Urothelium cell line (cell line): ENCODE measurements around the gene LYPLA2.

Experiments
- DNase-seq: peaks from one replicate; pipeline ENCODE4 v3.0.0; 2011; ENCODE audit warnings: low spot score, mixed read lengths
- FAIRE-seq: peaks from 2 replicates; lab custom pipeline; 2011; peaks lifted over from hg19 to GRCh38; lab: Jason Lieb, UNC

LYPLA2 gene

DNA sequence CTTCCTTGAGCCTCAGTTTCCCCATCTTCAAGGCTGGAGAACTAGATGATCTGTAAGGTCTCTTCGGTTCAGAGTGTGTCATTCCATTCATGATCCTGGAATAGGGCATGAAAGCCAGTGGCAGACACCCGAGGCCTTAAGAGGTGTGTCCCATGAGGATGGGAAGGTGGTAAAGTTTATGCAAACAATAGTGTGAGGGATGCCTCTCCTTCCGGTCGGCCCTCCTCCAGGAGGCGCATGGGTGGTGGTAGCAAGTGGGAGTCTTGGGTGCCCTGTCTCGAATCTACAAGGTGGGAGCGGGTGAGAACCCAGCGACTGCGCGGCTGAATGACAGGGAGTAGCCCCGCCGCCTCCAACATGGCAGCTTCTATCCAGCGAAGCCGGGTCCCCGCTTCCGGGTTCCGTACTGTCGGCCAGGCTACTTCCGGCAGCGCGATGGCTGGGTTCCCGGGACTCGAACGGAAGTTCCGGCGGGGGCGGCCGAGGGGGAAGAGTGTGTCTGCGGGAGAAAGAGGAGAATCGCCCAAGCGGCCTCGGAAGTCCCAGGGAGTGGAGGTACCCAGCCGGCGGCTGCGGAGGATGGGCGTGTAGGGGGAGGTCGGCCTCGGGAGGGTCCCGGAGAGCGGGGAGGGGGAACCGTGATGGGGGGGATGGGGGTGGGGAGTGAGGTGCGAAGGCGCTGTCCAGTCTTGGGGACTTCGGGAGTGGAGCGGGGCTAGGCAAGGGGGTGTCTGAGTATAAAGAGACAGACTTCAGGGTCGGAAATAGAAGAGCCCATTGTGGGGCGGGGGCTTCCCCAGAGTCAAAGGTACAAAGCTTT is at the start of gene LYPLA2:
Gene LYPLA2, plus strand, starts transcription at position 450 of the 820 bp plus-strand sequence. CDS start 1,538 bp downstream, outside the sequence.
- FAIRE-seq (no peak), DNase-seq (peak; percentile 91)

DNA sequence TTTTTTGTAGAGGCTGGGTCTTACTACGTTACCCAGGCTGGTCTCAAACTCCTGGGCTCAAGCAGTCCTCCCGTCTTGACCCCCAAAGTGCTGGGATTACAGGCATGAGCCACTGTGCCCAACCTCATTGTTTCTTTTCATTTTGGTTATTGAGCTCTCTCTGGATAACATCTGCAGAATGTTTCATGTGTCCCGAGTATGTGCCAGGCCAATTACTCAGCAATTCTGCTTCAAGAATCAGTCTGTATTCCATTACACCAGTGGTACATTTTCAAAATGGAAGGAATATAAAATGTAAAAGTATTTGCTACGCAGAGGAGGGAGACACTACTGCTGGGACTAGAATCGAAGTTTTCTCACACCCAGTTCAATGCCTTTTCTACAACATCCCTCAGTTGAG is 49.3 kb upstream of the LYPLA2 start:
- FAIRE-seq (no peak), DNase-seq (no peak)

DNA sequence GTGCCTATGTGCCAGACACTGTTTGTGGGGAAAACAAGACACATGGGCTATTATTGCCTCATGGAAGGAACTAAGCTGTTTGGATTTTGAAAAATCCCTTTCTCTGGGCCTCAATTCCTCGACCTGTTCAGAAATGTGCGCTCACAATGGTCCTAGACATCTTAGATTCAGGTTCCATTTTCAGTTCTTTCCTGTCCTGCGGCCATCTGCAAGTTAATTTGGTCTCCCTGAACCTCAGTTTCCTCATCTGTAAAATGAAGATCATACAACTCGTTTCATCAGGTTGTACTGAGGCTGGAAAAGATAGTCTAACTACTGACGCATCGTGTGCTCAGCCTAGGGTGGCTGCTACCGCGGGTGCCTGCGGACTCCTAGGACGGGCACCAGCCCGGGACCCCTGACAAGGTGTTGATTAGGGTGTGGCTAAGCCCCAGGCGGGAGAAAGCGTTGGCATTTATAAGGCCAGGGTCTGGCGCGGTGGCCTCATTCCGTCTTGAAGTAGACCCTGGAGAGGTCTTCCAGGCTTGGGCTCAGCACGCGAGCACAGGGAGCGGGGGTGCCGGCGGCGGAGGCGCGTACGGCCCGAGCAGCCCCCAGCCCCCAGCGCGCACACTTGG is 48.2 kb upstream of the LYPLA2 start:
- DNase-seq (no peak), FAIRE-seq (no peak)

DNA sequence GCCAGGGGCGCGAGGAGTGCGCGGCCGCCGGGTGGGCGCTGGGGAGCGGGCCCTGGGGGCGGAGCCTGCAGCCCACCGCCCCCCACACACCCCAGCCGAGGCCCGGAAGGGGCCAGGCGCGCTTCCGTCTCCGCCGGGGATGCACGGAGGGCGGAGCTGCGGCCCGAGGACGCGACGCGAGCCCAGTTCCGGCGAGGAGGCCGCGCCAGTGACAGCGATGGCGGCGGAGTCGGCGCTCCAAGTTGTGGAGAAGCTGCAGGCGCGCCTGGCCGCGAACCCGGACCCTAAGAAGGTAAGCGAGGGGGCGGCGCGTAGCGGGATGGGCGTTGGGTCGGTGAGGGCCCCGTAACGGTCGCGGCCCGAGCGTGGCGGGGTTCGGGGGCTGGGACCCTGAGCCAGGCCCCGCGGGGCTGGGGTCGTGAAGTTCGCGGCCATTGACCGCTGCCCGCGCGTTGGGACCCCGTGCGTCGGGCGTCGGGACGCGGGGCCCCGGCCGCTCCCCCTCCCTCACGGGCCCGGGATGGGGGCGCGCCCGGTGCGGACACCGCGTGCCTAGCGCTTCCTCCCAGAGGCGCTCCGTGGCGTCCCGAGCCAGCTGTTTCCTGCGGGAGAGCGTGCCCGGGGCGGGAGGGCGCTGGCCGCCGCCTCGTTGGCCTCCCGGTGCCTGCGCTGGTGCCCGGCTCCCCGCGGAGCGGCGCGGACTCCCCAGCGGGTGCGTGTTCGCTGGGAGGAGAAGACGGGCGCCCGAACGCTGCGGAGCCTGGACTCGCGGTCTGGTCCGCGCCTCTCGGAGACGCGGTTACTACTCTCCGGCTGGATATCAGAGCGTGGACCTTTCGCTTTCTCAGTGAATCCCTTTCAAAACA is 47.4 kb upstream of the LYPLA2 start, which contains the start of gene ELOA:
Gene ELOA, plus strand, starts transcription at position 185 of the 866 bp plus-strand sequence. Its CDS starts 33 bp downstream, at position 218.
- DNase-seq (peak; percentile 94), FAIRE-seq (peak; percentile 32)

DNA sequence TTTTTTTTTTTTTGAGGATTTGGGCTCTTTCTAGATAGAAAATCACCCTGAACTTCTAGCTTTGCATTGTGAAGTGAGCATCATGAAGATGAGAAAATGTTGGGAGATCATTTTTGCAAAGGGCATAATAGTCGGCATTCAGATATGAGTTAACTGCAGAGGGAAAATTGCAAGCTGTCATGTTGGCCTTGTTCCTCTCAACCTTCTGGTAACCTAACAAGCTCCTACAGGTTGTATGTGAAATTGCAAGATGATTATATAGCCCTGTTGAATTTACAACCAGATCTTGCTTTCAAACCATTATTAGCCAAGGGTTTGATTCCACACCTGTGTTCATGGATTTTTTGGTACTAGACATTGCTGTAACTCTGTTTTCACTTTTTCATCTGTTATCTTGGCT is 45.4 kb upstream of the LYPLA2 start:
- FAIRE-seq (no peak), DNase-seq (peak; percentile 44)

DNA sequence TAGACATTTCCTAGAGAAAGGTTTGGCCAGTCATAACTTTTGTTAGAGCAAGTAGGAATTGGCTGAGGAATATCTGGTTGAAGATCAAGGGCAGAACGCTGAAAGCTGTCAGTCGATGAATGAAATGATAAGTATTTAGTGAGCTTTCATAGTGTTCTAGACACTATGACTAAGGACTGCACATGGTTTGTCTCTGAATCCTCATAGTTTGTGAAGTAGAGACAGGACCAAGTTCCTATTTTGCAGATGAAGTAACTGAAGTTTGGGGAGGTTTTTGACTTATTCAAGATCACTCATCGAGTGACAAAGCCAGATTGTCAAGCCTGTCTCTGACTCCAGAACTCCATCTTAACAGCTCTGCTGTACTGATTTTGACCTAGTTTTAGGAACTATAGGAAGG is 42.9 kb upstream of the LYPLA2 start:
- FAIRE-seq (no peak), DNase-seq (no peak)

DNA sequence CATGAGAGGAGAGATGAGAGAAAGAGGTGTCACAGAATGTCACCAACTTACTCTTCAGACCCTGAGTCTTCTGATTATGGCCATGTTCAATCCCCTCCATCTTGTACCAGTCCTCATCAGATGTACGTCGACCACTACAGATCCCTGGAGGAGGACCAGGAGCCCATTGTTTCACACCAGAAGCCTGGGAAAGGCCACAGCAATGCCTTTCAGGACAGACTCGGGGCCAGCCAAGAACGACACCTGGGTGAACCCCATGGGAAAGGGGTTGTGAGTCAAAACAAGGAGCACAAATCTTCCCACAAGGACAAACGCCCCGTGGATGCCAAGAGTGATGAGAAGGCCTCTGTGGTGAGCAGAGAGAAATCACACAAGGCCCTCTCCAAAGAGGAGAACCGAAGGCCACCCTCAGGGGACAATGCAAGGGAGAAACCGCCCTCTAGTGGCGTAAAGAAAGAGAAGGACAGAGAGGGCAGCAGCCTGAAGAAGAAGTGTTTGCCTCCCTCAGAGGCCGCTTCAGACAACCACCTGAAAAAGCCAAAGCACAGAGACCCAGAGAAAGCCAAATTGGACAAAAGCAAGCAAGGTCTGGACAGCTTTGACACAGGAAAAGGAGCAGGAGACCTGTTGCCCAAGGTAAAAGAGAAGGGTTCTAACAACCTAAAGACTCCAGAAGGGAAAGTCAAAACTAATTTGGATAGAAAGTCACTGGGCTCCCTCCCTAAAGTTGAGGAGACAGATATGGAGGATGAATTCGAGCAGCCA is 39.7 kb upstream of the LYPLA2 start:
- peak; percentile 54 for DNase-seq
- no peak for FAIRE-seq

DNA sequence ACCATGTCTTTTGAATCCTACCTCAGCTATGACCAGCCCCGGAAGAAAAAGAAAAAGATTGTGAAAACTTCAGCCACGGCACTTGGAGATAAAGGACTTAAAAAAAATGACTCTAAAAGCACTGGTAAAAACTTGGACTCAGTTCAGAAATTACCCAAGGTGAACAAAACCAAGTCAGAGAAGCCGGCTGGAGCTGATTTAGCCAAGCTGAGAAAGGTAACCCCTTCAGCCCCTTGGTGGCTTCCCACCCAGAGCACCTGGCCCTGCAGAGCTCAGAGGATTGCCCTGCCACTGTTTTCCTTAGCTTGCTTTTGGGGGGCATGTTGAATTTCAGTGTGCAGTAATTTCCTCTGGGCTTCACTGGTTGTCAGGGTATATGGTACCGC is 39.1 kb upstream of the LYPLA2 start:
- FAIRE-seq: no peak
- no peak for DNase-seq

DNA sequence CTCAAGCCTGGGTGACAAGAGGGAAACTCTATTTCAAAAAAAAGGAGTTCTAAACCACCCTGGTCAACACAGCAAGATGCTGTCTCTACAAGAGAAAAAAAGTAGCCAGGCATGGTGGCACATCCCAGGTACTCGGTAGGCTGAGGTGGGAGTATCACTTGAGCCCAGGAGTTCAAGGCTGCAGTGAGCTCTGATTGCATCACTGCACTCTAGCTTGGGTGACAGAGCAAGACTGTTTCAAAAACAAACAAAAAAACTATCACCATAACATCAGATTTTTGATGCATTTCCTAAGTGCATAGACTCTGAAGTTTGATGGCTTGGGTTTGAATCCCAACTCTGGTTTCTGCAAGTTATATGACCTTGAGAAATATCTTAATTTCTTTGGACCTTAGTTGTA is 38.0 kb upstream of the LYPLA2 start:
- no peak for DNase-seq

DNA sequence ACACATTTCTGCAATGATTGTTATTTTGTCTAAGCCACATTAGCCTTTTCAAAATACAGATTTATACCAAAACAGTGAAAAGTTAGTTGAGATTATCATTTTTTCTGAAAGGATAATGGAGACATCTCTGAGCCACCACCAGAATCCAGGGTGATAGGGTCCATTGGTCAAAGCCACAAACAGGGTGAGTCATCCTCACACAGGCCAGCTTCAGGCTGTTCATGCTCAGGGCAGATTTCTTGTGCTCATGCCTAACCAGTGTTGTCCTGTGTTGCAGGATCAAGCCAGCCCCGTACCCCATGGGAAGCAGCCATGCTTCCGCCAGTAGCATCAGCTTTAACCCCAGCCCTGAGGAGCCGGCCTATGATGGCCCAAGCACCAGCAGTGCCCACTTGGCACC is 34.3 kb upstream of the LYPLA2 start:
- FAIRE-seq (no peak), DNase-seq (no peak)

More for the DNA sequence above, 38.0 kb upstream of the LYPLA2 start:
- FAIRE-seq: no peak

DNA sequence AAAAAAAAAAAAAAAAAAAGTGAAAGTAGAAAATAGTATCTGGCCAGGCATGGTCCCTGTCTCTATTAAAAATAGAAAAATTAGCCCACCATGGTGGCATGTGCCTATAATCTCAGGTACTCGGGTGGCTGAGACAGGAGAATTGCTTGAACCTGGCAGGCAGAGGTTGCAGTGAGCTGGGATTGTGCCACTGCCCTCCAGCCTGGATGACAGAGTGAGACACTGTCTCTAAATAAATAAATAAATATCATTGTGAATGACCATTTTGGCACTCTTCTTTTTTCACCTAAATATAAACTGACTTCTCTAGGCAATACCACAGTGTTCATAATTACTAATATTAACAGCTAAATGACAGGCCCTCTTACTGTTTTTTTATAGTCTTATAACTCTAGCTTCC is 33.1 kb upstream of the LYPLA2 start:
- no peak for DNase-seq
- FAIRE-seq: no peak

DNA sequence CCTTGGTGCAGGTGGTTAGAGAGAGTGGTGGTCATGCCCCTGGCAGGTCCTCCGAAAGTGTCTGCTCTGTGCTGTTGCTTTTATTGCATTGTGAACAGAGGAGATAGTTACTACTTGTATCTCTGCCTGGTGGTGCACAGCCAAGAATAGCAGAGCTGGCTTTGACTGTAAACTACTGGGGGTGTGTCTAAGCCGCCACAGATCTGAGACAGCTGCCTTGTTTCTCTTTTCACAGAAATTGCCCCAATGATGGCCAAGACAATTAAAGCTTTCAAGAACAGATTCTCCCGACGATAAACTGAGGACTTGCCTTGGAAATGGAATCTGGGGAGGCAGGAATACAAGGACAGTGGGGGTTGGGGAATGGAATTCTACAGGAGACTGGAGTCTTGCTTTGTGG is 31.7 kb upstream of the LYPLA2 start:
- DNase-seq (no peak), FAIRE-seq (no peak)

DNA sequence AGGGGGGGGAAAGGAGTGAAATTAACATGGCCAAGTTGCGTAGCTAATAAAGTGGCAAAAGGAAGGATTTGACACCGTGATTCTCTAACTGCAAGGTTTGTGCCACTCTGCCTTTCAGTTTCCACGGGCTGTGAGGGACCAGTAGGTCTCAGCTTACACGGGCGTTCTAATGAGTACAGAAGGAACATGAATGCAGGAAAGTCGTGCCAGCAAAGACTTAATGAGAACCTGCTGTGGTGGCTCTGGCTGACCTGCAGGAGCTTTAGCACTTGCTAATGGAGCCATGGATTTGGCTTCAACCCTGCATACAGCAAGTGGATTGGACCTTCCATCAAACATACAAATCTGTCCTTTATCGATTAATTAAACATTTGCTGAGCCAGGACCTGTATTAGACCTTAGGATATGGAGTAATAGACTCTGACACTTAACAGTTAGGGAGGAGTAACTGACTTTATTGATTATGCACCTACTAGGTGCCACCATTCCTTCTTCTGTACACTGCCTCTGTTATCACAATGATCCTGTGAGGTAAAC is 27.8 kb upstream of the LYPLA2 start:
- no peak for FAIRE-seq
- no peak for DNase-seq

DNA sequence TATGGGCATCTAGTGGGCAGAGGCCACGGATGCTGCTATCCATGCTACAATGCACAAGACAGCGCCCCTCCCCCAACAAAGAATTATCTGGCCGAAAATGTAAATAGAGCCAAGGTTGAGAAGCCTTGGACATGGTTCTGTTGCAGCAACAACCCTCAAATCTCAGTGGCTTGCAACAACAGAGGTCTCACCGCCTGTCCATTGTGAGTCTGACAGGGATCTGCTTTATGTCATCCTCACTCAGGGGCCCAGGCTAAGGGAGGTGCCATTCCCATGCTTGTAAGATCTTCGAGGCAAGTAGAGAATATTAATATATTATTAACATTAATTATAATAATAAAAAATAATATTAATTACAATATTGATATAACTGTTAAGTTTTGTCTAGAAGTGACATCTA is 22.2 kb upstream of the LYPLA2 start:
- DNase-seq: no peak
- no peak for FAIRE-seq

DNA sequence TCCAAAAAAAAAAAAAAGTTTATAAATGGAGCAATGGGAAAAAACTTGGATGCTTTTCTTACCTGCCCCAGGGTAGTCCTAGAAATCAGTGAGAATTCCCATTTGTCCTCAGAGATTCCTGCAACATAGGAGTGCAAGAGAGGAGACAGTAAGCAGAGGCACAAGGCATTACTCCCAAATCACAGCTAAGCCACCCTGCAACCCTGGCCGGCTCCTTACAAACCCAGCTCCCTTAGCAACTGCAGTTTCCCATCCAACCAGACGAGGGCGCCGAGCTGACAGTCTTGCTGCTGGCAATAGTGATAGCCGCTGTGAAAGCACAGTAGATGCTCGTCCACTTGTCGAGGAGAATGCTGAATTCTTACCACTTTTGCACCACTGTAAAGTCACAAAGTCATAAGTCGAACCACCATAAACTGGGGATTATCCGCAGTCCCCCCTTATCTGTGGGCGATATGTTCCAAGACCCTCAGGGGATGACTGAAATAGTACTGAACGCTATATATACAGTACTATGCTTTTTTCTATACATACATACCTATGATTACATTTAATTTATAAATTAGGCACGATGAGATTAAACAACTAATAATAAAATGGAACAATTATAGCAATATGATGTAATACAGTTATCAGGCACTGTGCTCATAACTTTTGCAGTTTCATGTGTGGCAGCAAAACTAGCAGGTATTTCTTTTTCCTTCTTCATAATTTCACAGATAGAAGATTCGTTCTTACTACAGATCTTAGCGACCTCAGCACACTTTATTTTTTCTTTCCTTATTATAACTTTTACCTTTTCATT is 18.7 kb upstream of the LYPLA2 start:
- FAIRE-seq: peak; percentile 56
- peak; percentile 75 for DNase-seq

DNA sequence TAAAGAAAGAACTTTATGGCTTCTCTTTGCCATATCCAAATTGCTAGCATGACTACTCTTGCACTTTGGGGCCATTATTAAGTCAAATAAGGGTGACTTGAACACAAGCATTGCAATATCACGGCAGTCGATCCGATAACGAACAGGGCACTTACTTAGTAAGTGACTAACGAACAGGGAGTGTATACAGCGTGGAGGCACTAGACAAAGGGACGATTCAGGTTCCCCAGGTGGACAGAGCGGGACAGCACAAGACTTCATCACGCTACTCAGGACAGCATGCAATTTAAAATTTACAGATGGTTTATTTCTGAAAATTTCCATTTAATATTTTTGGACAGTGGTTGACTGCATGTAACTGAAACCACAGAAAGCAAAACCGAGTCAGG is 18.1 kb upstream of the LYPLA2 start:
- no peak for FAIRE-seq
- no peak for DNase-seq

DNA sequence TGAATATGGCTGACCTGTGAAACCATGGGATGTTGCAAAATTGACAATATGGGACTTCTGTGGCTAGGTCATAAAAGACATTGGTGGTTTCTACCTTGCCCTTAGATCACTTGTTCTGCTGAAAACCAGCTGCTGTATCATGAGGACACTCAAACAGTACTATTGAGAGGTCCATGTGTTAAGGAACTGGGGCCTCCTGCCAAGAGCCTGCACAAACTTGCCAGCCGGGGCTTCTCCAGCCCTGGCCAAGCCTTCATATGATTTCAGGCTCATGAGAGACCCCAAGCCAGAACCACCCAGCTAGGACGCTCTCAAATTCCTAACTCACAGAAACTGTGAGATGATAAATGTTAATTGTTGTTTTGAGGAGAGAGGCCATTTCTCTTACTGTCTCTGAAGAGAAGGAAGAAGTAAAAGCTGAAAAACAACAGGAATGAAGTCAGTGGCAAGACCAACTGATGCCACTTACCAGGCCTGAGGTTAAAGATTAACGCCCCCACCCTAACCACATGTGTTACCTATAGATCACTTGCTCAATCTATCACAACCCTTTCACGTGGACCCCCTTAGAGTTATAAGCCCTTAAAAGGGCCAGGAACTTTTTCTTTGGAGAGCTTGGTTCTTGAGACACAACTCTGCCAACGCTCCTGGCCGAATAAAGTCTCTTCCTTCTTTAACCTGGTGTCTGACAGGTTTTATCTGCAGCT is 16.6 kb upstream of the LYPLA2 start:
- no peak for FAIRE-seq
- no peak for DNase-seq

DNA sequence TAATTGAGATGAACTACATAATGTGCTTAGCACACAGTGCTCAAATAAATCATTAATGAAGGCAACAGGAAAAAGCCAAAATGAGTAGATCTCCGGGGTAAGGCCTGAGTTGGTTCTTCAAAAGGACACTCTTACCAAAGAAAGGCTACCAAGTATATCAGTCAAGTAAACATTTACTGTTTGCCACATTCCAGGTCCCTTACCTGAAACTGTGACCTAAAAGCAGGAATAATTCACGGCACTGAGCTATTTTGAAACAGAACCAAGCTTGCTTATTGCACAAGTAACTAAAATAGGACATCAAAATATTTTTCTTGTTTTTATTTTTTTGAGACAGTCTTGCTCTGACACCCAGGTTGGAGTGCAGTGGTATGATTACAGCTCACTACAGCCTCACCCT is 14.7 kb upstream of the LYPLA2 start:
- DNase-seq (no peak), FAIRE-seq (no peak)
